H9 (cell line): ENCODE results near the gene ZNF695. TPM values are rescaled to one million over a fixed set of nuclear protein-coding genes. Genes with fewer than 3 reads are reported as not detected.

Experiments
- DNase-seq: peaks from one replicate; pipeline ENCODE4 v3.0.0-alpha.2; 2017
- H2AFZ ChIP-seq: one replicate; pipeline ENCODE4 v1.6.1; 2013; ENCODE audit warnings: mild to moderate bottlenecking, low read length, control low read depth, moderate library complexity
- H2AK5ac ChIP-seq: 2 replicates; pipeline ENCODE4 v1.6.1; 2013; ENCODE audit warnings: low read length, control low read depth, mixed read lengths; ENCODE audit not compliant: insufficient read length
- H2BK120ac ChIP-seq: one replicate; pipeline ENCODE4 v1.6.1; 2013; ENCODE audit warnings: low read depth, mild to moderate bottlenecking, low read length, control low read depth, inconsistent platforms; ENCODE audit not compliant: poor library complexity, severe bottlenecking
- H2BK12ac ChIP-seq: 2 replicates; pipeline ENCODE4 v1.6.1; 2013; ENCODE audit warnings: low read length, control low read depth, mixed read lengths, low read depth; ENCODE audit not compliant: insufficient read length
- H2BK15ac ChIP-seq: 2 replicates; pipeline ENCODE4 v1.6.1; 2013; ENCODE audit warnings: low read depth, low read length, control low read depth
- H2BK20ac ChIP-seq: one replicate; pipeline ENCODE4 v1.6.1; 2013; ENCODE audit warnings: low read depth, mild to moderate bottlenecking, low read length, control low read depth, inconsistent platforms; ENCODE audit not compliant: poor library complexity, severe bottlenecking
- H2BK5ac ChIP-seq: 2 replicates; pipeline ENCODE4 v1.6.1; 2013; ENCODE audit warnings: low read length, control low read depth, mixed read lengths; ENCODE audit not compliant: insufficient read length
- H3K14ac ChIP-seq: 2 replicates; pipeline ENCODE4 v1.6.1; 2013; ENCODE audit warnings: low read length, control low read depth; ENCODE audit not compliant: insufficient read depth
- H3K18ac ChIP-seq: 2 replicates; pipeline ENCODE4 v1.6.1; 2013; ENCODE audit warnings: low read depth, mild to moderate bottlenecking, mixed read lengths, low read length, control low read depth; ENCODE audit not compliant: insufficient read length
- H3K23ac ChIP-seq: 2 replicates; pipeline ENCODE4 v1.6.1; 2013; ENCODE audit warnings: low read length, control low read depth, mixed read lengths, low read depth; ENCODE audit not compliant: insufficient read length
- H3K23me2 ChIP-seq: 2 replicates; pipeline ENCODE4 v1.6.1; 2013; ENCODE audit warnings: low read depth, mild to moderate bottlenecking, mixed read lengths, low read length, control low read depth; ENCODE audit not compliant: insufficient read length, poor library complexity, severe bottlenecking
- H3K27ac ChIP-seq: 2 replicates; pipeline ENCODE4 v1.5.1; 2013; ENCODE audit warnings: low read length, control low read depth, mixed read lengths, low read depth; ENCODE audit not compliant: insufficient read length
- H3K27me3 ChIP-seq: 2 replicates; pipeline ENCODE4 v1.6.1; 2013; ENCODE audit warnings: low read length, control low read depth, inconsistent platforms; ENCODE audit not compliant: insufficient read depth
- H3K4ac ChIP-seq: 2 replicates; pipeline ENCODE4 v1.6.1; 2013; ENCODE audit warnings: low read depth, mild to moderate bottlenecking, control low read depth, inconsistent platforms, low read length, moderate library complexity
- H3K4me1 ChIP-seq: 2 replicates; pipeline ENCODE4 v1.6.1; 2013; ENCODE audit warnings: low read length, control low read depth, inconsistent platforms; ENCODE audit not compliant: insufficient read depth
- H3K4me2 ChIP-seq: 2 replicates; pipeline ENCODE4 v1.6.1; 2013; ENCODE audit warnings: low read length, control low read depth, mixed read lengths; ENCODE audit not compliant: insufficient read length, insufficient read depth
- H3K56ac ChIP-seq: 2 replicates; pipeline ENCODE4 v1.6.1; 2013; ENCODE audit warnings: low read depth, mild to moderate bottlenecking, mixed read lengths, low read length, control low read depth; ENCODE audit not compliant: insufficient read length
- H3K79me1 ChIP-seq: 2 replicates; pipeline ENCODE4 v1.6.1; 2013; ENCODE audit warnings: low read depth, mild to moderate bottlenecking, moderate library complexity, low read length, control low read depth, inconsistent platforms; ENCODE audit not compliant: insufficient read depth, poor library complexity, severe bottlenecking
- H3K79me2 ChIP-seq: 2 replicates; pipeline ENCODE4 v1.6.1; 2013; ENCODE audit warnings: low read length, control low read depth, inconsistent platforms; ENCODE audit not compliant: insufficient read depth
- H3K9ac ChIP-seq: 2 replicates; pipeline ENCODE4 v1.6.1; 2013; ENCODE audit warnings: low read length, control low read depth, mixed read lengths; ENCODE audit not compliant: insufficient read length; ENCODE audit errors: extremely low read depth
- H3K9me3 ChIP-seq: one replicate; pipeline ENCODE4 v1.6.1; 2013; ENCODE audit warnings: low read depth, low read length, inconsistent platforms; ENCODE audit not compliant: control insufficient read depth
- H3T11ph ChIP-seq: one replicate; pipeline ENCODE4 v1.6.1; 2013; ENCODE audit warnings: mild to moderate bottlenecking, low read length, control low read depth, inconsistent platforms
- H4K20me1 ChIP-seq: one replicate; pipeline ENCODE4 v1.6.1; 2013; ENCODE audit not compliant: control insufficient read depth, insufficient read length, insufficient read depth
- H4K5ac ChIP-seq: 2 replicates; pipeline ENCODE4 v1.6.1; 2013; ENCODE audit warnings: low read depth, mild to moderate bottlenecking, mixed read lengths, low read length, control low read depth; ENCODE audit not compliant: insufficient read length
- H4K8ac ChIP-seq: replicated peaks from 2 replicates; pipeline ENCODE4 v1.6.1; 2013; ENCODE audit warnings: low read length, control low read depth, mixed read lengths, low read depth; ENCODE audit not compliant: insufficient read length
- H4K91ac ChIP-seq: 2 replicates; pipeline ENCODE4 v1.6.1; 2013; ENCODE audit warnings: low read depth, mild to moderate bottlenecking, moderate library complexity, mixed read lengths, low read length, control low read depth; ENCODE audit not compliant: insufficient read length
- H3K27ac Mint-ChIP-seq, 3 experiments: 2 replicates in 2 of 3; 3 replicates in 1 of 3; pipeline ENCODE4 v1.8.0; 2020 to 2021; ENCODE audit warnings: mixed read lengths in 3 of 3, mild to moderate bottlenecking in 1 of 3, moderate library complexity in 1 of 3
- H3K27me3 Mint-ChIP-seq: 2 replicates; pipeline ENCODE4 v1.8.0; 2021; ENCODE audit warnings: low read depth, mild to moderate bottlenecking, moderate library complexity, mixed read lengths
- H3K36me3 Mint-ChIP-seq, 3 experiments: 2 replicates in 2 of 3; 3 replicates in 1 of 3; pipeline ENCODE4 v1.8.0; 2020 to 2021; ENCODE audit warnings: low read depth in 3 of 3, mixed read lengths in 3 of 3; ENCODE audit not compliant: insufficient read depth in 1 of 3
- H3K4me1 Mint-ChIP-seq, 2 experiments: 2 replicates each; pipeline ENCODE4 v1.8.0; 2020; ENCODE audit warnings: mixed read lengths in 2 of 2
- H3K4me3 Mint-ChIP-seq, 2 experiments: 2 replicates in 1 of 2; 3 replicates in 1 of 2; pipeline ENCODE4 v1.8.0; 2020 to 2021; ENCODE audit warnings: mild to moderate bottlenecking in 2 of 2, mixed read lengths in 2 of 2, moderate library complexity in 1 of 2
- H3K9me3 Mint-ChIP-seq, 2 experiments: 2 replicates in 1 of 2; 3 replicates in 1 of 2; pipeline ENCODE4 v1.8.0; 2020; ENCODE audit warnings: mild to moderate bottlenecking in 2 of 2, mixed read lengths in 2 of 2, moderate library complexity in 1 of 2
- CTCF ChIP-seq: fragments of 200-600 bp; sonication (generic); conservative IDR thresholded peaks from 3 replicates; pipeline ENCODE4 v1.8.0; 2021; ENCODE audit warnings: antibody characterized with exemption, mild to moderate bottlenecking
- WGBS: extraction: QIAGEN DNeasy Blood & Tissue Kit; methylation state at CpG from one replicate; pipeline ENCODE4 v1.1.7; 2013; ENCODE audit warnings: missing lambda C conversion rate, low lambda C conversion rate, mixed read lengths; ENCODE audit not compliant: insufficient read length; ENCODE audit errors: extremely low coverage; 5-methylcytosine and 5-hydroxymethylcytosine counted together
- total RNA-seq: library from RNA; stranded (reverse); gene quantifications from 2 replicates; pipeline ENCODE4 v1.2.1, GENCODE V29; 2021

The ZNF695 gene
- total RNA-seq, 1 experiment from 2014 or later = 22.3 TPM

GRCh38 chr1:246947255-246947654, 60.6 kb downstream of the ZNF695 start:
- H2BK15ac ChIP-seq = no peak overlapping the region
- no peaks in the 10 kb centered on the region for H3K79me2 ChIP-seq
- Mint-ChIP-seq H3K4me1 (peaks cover 8 to 16% of the 10 kb centered on the region in 2 experiments), H3K4me3 (no peak overlapping the region), H3K27ac (peak overlapping the region in 1 of 3 experiments; percentile 52; a peak in 3 of 7 replicates), H3K9me3 (no peaks in the 10 kb centered on the region), H3K27me3 (no peaks in the 10 kb centered on the region), H3K36me3 (peaks cover 18 to 26% (median 22%) of the 10 kb centered on the region in 3 experiments)
- no CpG with 5 or more reads among the region's 7 CpGs for WGBS
- no peak overlapping the region for H2BK120ac ChIP-seq
- H3K9me3 ChIP-seq = no peaks in the 10 kb centered on the region
- no peak overlapping the region for H4K8ac ChIP-seq
- H3K4me1 ChIP-seq = no peaks in the 10 kb centered on the region
- H3K4ac ChIP-seq = no peak overlapping the region
- no peak overlapping the region for H3K27ac ChIP-seq
- H4K5ac ChIP-seq = no peak overlapping the region
- no peaks in the 10 kb centered on the region for H3K79me1 ChIP-seq
- H3K9ac ChIP-seq = no peak overlapping the region
- H3K18ac ChIP-seq = no peak overlapping the region
- no peak overlapping the region for H3K4me2 ChIP-seq
- no peak overlapping the region for H3K14ac ChIP-seq
- TF ChIP-seq CTCF = no peak
- H3T11ph ChIP-seq = no peak overlapping the region
- H3K56ac ChIP-seq = no peak overlapping the region
- no peaks in the 10 kb centered on the region for H3K23me2 ChIP-seq
- no peak overlapping the region for H2BK5ac ChIP-seq
- no peak overlapping the region for H2AK5ac ChIP-seq
- H4K91ac ChIP-seq = no peak overlapping the region
- no peak overlapping the region for H3K23ac ChIP-seq
- H4K20me1 ChIP-seq = no peaks in the 10 kb centered on the region
- no peak overlapping the region for H2BK12ac ChIP-seq
- no peak overlapping the region for H2BK20ac ChIP-seq
- DNase-seq = no peak
- no peak overlapping the region for H2AFZ ChIP-seq
- H3K27me3 ChIP-seq = no peaks in the 10 kb centered on the region
